Mucosa of descending colon (tissue), 3 donors: Measurements from ENCODE around the gene CHRD. TPM values are rescaled to one million over a fixed set of nuclear protein-coding genes. Genes with fewer than 3 reads are reported as not detected.

Source experiments
- ATAC-seq: fragments of 200-7000 bp; cut with Tn5 transposase; one replicate; pipeline ENCODE4 v1.9.1; 2020; ENCODE audit warnings: mild to moderate bottlenecking, moderate library complexity
- DNase-seq, 3 donors: peaks; one replicate each; pipeline ENCODE4 v3.0.0-alpha.2; 2020
- H3K36me3 ChIP-seq: fragments of 200-600 bp; one replicate; pipeline ENCODE4 v1.8.0; 2021; ENCODE audit warnings: low read depth, mild to moderate bottlenecking
- H3K4me1 ChIP-seq: fragments of 200-600 bp; one replicate; pipeline ENCODE4 v1.8.0; 2021; ENCODE audit warnings: low read depth, mild to moderate bottlenecking
- H3K4me3 ChIP-seq: fragments of 200-600 bp; one replicate; pipeline ENCODE4 v1.8.0; 2021; ENCODE audit warnings: mild to moderate bottlenecking
- H3K9me3 ChIP-seq: fragments of 200-600 bp; one replicate; pipeline ENCODE4 v1.8.0; 2021; ENCODE audit warnings: mild to moderate bottlenecking
- CTCF ChIP-seq: fragments of 200-600 bp; IDR thresholded peaks from one replicate; pipeline ENCODE4 v1.8.0; 2022; ENCODE audit warnings: antibody characterized with exemption, mild to moderate bottlenecking
- intact Hi-C, 2 donors: fragments of 100-400 bp; cut with DNase I in 1 of 2; cut with micrococcal nuclease in 1 of 2; formaldehyde crosslinking; loops; one replicate each; pipeline versions ENCODE4 v1.11.0 to v1.11.1; 2022; cut with DNase I, micrococcal nuclease
- total RNA-seq, 3 donors: library from RNA; stranded (reverse); fragmentation: NEBNext Ultra II Directional in 2 of 3; extraction: Animal tissue kit (Norgen Biotek cat#: 25700) in 2 of 3; gene quantifications; one replicate each; pipeline versions ENCODE4 v1.2.1 to v1.2.4, GENCODE V29; 2021 to 2023
- donor health status: DM: no; HTN: no; CAD: no; lungs with moderate emphysema.
- donor health status: DM: no; HTN: no; CAD: no.
- donor health status: DM: no; HTN: yes; CAD: no.

Gene CHRD
- total RNA-seq, 3 donors from 2014 or later: 1.1 to 8.7 (median 2.8) TPM

GRCh38 chr3:184389935-184390528 lies 10.2 kb downstream of the CHRD start:
- TF ChIP-seq CTCF: no peak
- DNase-seq (no peak), ATAC-seq (no peak)
- Histone ChIP-seq H3K36me3 (no peaks in the 10 kb centered on the region), H3K4me3 (no peak overlapping the region), H3K4me1 (no peaks in the 10 kb centered on the region), H3K9me3 (no peaks in the 10 kb centered on the region)
- intact Hi-C loops: no loop called here

- no peaks in the 10 kb centered on the region for H3K36me3 ChIP-seq
- DNase-seq: no peak
- H3K9me3 ChIP-seq: no peaks in the 10 kb centered on the region
- no peak for TF ChIP-seq CTCF
- H3K4me3 ChIP-seq: no peak overlapping the region
- no peak for ATAC-seq
- intact Hi-C loops: no loop called here
- H3K4me1 ChIP-seq: no peaks in the 10 kb centered on the region
Observed at GRCh38 chr3:184391266-184391665, 11.4 kb downstream of the CHRD start.

GRCh38 chr3:184395320-184395660 lies 15.4 kb downstream of the CHRD start:
- Histone ChIP-seq H3K9me3 (no peaks in the 10 kb centered on the region), H3K36me3 (no peaks in the 10 kb centered on the region), H3K4me1 (no peaks in the 10 kb centered on the region), H3K4me3 (no peak overlapping the region)
- ATAC-seq (no peak), DNase-seq (peak in 1 of 3 donors; percentile 29)
- no peak for TF ChIP-seq CTCF
- intact Hi-C loops: no loop called here

- H3K4me1 ChIP-seq: no peaks in the 10 kb centered on the region
- no peak for ATAC-seq
- TF ChIP-seq CTCF: no peak
- no peak overlapping the region for H3K4me3 ChIP-seq
- H3K9me3 ChIP-seq: no peaks in the 10 kb centered on the region
- H3K36me3 ChIP-seq: no peaks in the 10 kb centered on the region
- intact Hi-C loops: no loop called here
- peak in 2 of 3 donors; percentile 5 to 25 for DNase-seq
Observed at GRCh38 chr3:184399410-184399809, 19.6 kb downstream of the CHRD start.

- no peaks in the 10 kb centered on the region for H3K4me1 ChIP-seq
- TF ChIP-seq CTCF: no peak
- ATAC-seq: no peak
- no peaks in the 10 kb centered on the region for H3K36me3 ChIP-seq
- intact Hi-C loops: no loop called here
- H3K4me3 ChIP-seq: no peak overlapping the region
- DNase-seq: peak in 1 of 3 donors; percentile 6
- no peaks in the 10 kb centered on the region for H3K9me3 ChIP-seq
Observed at GRCh38 chr3:184405075-184406030, 25.5 kb downstream of the CHRD start.
